ENCODE data around the gene PLEKHA7.

PLEKHA7 gene

GRCh38 chr11:16749092-16749491, 265.1 kb downstream of the PLEKHA7 start:
- DNase-seq (ENCODE audit: low read depth in 2 of 3, low spot score in 1 of 3) = no peak

DNA sequence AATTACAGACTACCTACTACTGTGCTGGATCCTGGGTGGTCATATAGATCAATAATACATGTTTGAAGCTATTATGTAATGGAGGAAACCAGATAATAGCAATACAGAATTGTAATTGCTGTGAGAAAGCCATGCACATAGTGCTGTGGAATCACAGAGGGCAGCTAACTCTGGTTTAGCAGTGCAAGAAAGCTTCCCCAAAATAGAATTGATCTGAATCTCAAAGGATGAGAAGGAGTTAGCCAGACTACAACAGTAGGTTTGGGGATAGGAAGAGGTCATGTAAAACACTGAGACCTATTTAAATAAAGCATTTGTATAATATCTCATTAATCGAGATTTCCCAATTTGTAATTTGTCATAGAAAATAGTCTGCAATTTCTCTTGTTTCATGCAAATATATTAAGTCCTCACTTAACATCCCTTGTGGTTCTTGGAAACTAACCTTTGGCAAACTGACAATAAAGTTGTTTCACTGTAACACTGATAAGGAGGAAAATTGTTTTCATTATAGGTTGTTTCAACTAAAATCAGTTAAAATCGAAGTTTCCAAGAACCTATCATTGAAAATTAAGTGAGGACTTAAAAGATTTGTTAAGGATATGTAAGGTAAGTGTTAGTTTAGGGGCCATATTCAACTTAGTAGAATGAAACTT, 268.1 kb downstream of the PLEKHA7 start:
- no peak for DNase-seq (ENCODE audit: low read depth in 2 of 3, low spot score in 1 of 3)

DNA sequence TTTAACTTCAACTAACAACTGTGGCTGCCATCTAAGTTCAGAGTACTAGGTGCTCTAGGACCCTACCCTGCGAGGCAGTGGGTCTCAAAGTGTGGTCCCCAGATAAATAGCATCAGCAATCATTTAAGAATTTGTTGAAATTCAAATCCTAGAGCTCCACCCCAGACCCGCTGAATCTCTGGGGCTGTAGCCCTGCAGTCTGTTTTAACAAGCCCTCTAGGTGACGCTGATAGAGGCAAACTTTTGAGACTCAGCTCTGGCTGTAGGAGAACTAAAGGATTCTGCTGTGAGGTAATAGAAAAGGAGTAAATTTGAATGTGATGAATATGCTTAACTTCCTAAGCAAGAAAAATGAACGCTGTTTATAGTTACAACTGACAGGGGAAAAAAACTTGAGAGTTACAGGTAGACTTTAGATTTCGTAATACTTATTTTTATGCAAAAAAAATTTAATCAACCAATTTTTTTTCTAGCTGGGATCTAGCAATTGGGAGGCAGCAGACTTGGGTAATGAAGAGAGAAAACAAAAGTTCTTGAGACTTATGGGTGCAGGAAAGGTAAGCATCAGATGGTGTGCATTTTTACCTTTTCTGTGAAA, 270.0 kb downstream of the PLEKHA7 start:
- DNase-seq (ENCODE audit: low read depth in 2 of 3, low spot score in 1 of 3) = no peak

GRCh38 chr11:16743478-16743877, 270.7 kb downstream of the PLEKHA7 start:
- DNase-seq (ENCODE audit: low read depth in 2 of 3, low spot score in 1 of 3) = no peak

DNA sequence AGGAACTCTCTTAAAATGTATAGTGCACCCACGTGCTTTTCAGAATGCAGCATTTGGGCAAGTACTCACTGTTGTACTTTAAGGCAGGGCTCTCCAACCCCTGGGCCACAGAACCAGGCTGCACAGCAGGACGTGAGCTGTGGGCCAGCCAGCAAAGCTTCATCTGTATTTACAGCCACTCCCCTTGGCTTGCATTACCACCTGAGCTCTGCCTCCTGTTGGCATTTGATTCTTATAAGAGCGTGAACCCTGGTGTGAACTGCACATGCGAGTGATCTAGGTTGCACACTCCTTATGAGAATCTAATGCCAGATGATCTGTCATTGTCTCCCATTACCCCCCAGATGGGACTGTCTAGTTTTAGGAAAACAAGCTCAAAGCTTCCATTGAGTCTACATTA, 272.7 kb downstream of the PLEKHA7 start:
- no peak for DNase-seq (ENCODE audit: low read depth in 2 of 3, low spot score in 1 of 3)

DNA sequence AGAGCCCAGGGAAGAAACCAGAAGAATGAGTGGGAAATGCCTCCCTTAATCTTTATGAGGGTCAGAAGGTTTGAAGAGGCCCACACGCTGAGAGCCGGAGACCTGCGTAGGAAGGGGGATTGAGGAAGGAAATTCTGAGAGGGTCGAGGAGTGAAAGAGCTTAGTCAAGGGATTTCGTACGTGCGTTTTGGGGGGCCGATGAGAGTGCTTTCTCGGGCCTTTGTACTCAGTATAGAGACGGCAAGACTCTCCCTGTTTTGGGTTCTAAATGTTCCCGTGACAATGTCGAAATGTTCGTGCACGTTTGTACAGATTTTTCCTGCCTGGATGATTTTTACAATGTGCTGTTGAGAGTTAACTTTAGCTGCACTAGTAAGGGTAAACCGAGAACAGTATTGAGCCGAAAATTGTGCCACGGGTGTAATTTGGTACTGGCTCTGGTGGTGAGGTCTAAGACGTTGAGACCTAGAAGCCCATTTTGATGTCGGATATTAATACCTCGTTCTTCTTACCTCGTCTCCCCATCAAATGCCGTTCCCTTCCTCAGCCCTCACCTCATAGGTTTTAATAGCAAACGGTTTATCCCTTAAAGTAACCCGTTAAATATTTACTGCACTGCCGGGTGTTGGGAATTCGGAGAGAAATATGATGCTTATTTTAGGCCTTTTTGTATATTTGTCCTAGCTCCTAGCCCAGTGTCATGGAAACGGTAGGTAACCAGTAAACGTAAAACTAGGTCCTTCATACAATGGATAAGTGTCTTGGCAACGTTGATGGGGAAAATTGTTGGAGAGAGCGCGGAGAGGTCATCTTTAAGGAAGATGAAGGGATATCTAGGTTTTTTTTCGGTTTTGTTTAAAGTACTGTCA, 275.0 kb downstream of the PLEKHA7 start:
- DNase-seq (ENCODE audit: low read depth in 2 of 3, low spot score in 1 of 3) = no peak

DNA sequence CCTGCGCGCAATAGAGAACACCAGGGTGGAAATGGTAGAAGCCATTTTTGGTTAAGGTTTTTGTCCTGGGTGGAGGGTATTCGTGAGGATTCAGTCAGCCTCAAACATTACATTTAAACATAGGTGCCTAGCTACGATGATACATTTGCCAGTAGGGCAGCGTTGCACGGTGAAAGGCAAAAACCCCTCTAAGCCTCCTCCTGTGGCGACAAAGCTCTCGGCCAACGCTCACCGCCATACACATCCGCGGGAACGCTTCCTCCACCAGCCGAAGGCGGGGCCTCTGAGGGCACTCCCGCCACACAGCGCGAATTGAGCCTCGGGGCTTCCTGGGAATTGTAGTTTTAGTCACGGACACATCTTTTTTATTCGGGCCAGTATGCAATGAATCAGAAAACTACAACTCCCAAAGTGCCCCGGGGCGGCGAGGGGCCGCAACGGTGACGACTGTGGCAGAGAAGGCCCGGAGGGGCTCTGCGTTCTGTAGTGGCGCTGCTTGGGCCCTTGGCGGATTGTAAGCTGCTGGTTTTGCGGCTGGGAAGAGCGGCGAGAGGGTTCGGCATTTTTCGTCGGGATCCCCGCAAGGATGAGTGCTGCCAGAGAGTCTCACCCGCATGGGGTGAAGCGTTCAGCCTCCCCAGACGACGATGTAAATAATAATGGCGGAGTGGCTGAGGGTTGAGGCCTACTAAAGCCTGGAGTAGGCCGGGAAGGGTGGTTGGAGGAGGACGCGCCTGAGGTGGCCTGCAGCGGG, 275.8 kb downstream of the PLEKHA7 start, which contains the start of gene C11orf58:
TSS of gene C11orf58 (plus strand) at position 455 of the 754 bp plus-strand sequence. CDS start at position 587, 132 bp downstream.
- DNase-seq (ENCODE audit: low read depth in 2 of 3, low spot score in 1 of 3) = peak; percentile 89 to 91 (median 90)

GRCh38 chr11:16737818-16738192, 276.4 kb downstream of the PLEKHA7 start:
- DNase-seq (ENCODE audit: low read depth in 2 of 3, low spot score in 1 of 3) = no peak

All from stimulated activated CD4-positive, alpha-beta T cell treated with anti-CD3 and anti-CD28 coated beads, Interleukin-12 subunit alpha, Interleukin-12 subunit beta, amount 100 ng/mL, for 48 hours (primary cell).